GM23338 (cell line): ENCODE measurements around the gene NKAIN2. TPM values are rescaled to one million over a fixed set of nuclear protein-coding genes. Genes with fewer than 3 reads are reported as not detected.

Experiments used
- ATAC-seq: fragments of 200-7000 bp; cut with Tn5 transposase; 3 replicates; pipeline ENCODE4 v1.9.1; 2020
- DNase-seq: peaks from one replicate; pipeline ENCODE4 v3.0.0-alpha.2; 2015; ENCODE audit warnings: low spot score
- H2AFZ ChIP-seq: fragments of 200-600 bp; sonication (generic); 2 replicates; pipeline ENCODE4 v1.8.0; 2016; ENCODE audit warnings: antibody characterized with exemption, mild to moderate bottlenecking, moderate library complexity
- H3F3A ChIP-seq: fragments of 200-600 bp; sonication (generic); replicated peaks from 2 replicates; pipeline ENCODE4 v1.8.0; 2017; ENCODE audit warnings: antibody characterized with exemption, mixed run types, low read depth
- H3K27ac ChIP-seq: fragments of 200-600 bp; sonication (generic); 2 replicates; pipeline ENCODE4 v1.6.1; 2016; ENCODE audit warnings: low read depth
- H3K27me3 ChIP-seq: fragments of 200-600 bp; sonication (generic); 2 replicates; pipeline ENCODE4 v1.8.0; 2016; ENCODE audit warnings: mild to moderate bottlenecking, mixed run types, moderate library complexity; ENCODE audit not compliant: insufficient read depth
- H3K36me3 ChIP-seq: fragments of 200-600 bp; sonication (generic); 2 replicates; pipeline ENCODE4 v1.8.0; 2016; ENCODE audit warnings: mild to moderate bottlenecking; ENCODE audit not compliant: insufficient read depth
- H3K4me1 ChIP-seq: fragments of 200-600 bp; sonication (generic); 2 replicates; pipeline ENCODE4 v1.8.0; 2016; ENCODE audit warnings: mild to moderate bottlenecking, moderate library complexity; ENCODE audit not compliant: insufficient read depth
- H3K4me2 ChIP-seq: fragments of 200-600 bp; sonication (generic); 2 replicates; pipeline ENCODE4 v1.7.1; 2017; ENCODE audit warnings: mixed run types
- H3K4me3 ChIP-seq: fragments of 200-600 bp; sonication (generic); 2 replicates; pipeline ENCODE4 v1.6.1; 2016; ENCODE audit warnings: mixed run types
- H3K79me2 ChIP-seq: fragments of 200-600 bp; sonication (generic); replicated peaks from 2 replicates; pipeline ENCODE4 v1.8.0; 2017; ENCODE audit warnings: mild to moderate bottlenecking; ENCODE audit not compliant: insufficient read depth
- H3K9me2 ChIP-seq: fragments of 200-600 bp; sonication (generic); 2 replicates; pipeline ENCODE4 v1.8.0; 2017; ENCODE audit not compliant: insufficient read depth
- H4K20me1 ChIP-seq: fragments of 200-600 bp; sonication (generic); replicated peaks from 2 replicates; pipeline ENCODE4 v1.8.0; 2017; ENCODE audit warnings: mild to moderate bottlenecking; ENCODE audit not compliant: insufficient read depth
- H3K27ac Mint-ChIP-seq: 2 replicates; pipeline ENCODE4 v1.8.0; 2020; ENCODE audit warnings: inconsistent platforms, mild to moderate bottlenecking, moderate library complexity, mixed read lengths
- H3K27me3 Mint-ChIP-seq: 3 replicates; pipeline ENCODE4 v1.8.0; 2022; ENCODE audit warnings: low read depth, mild to moderate bottlenecking, moderate library complexity, mixed read lengths, inconsistent platforms; ENCODE audit not compliant: insufficient read depth, poor library complexity
- H3K36me3 Mint-ChIP-seq: 3 replicates; pipeline ENCODE4 v1.8.0; 2021; ENCODE audit warnings: low read depth, mild to moderate bottlenecking, inconsistent platforms, moderate library complexity, mixed read lengths
- H3K4me1 Mint-ChIP-seq: 3 replicates; pipeline ENCODE4 v1.8.0; 2020; ENCODE audit warnings: mild to moderate bottlenecking, inconsistent platforms, mixed read lengths
- H3K4me3 Mint-ChIP-seq: 3 replicates; pipeline ENCODE4 v1.8.0; 2021; ENCODE audit warnings: moderate library complexity, mild to moderate bottlenecking, inconsistent platforms, mixed read lengths
- H3K9me3 Mint-ChIP-seq: 3 replicates; pipeline ENCODE4 v1.8.0; 2020; ENCODE audit warnings: moderate library complexity, mild to moderate bottlenecking, inconsistent platforms, mixed read lengths
- CREB1 ChIP-seq: fragments of 250-450 bp; sonication (Bioruptor Pico); IDR thresholded peaks from 2 replicates; pipeline ENCODE4 v1.5.0; 2020; ENCODE audit warnings: low read depth, mild to moderate bottlenecking, moderate library complexity
- CTCF ChIP-seq, 2 experiments: fragments of 200-600 bp in 1 of 2; sonication (generic) in 1 of 2; conservative IDR thresholded peaks; 2 replicates each; pipeline versions ENCODE4 v1.5.1 to v1.6.1; 2016 to 2017; ENCODE audit warnings: antibody characterized with exemption in 2 of 2, low read depth in 2 of 2, mild to moderate bottlenecking in 2 of 2, moderate library complexity in 1 of 2
- EZH2 ChIP-seq: fragments of 200-600 bp; sonication (generic); IDR thresholded peaks from one replicate; pipeline ENCODE4 v1.8.0; 2017; ENCODE audit warnings: antibody characterized with exemption, mild to moderate bottlenecking, low read depth; ENCODE audit not compliant: unreplicated experiment
- EZH2phosphoT487 ChIP-seq: fragments of 200-600 bp; sonication (generic); IDR thresholded peaks from one replicate; pipeline ENCODE4 v1.8.1; 2018; ENCODE audit warnings: antibody characterized with exemption; ENCODE audit not compliant: unreplicated experiment
- JUNB ChIP-seq: IDR thresholded peaks from one replicate; pipeline ENCODE4 v1.6.1; 2016; ENCODE audit warnings: antibody characterized with exemption; ENCODE audit not compliant: unreplicated experiment
- NANOG ChIP-seq: IDR thresholded peaks from 2 replicates; pipeline ENCODE4 v1.6.1; 2016; ENCODE audit warnings: antibody characterized with exemption, borderline replicate concordance
- POLR2AphosphoS5 ChIP-seq: IDR thresholded peaks from 2 replicates; pipeline ENCODE4 v1.6.1; 2016; ENCODE audit warnings: antibody characterized with exemption, low read depth
- STAT1 ChIP-seq: IDR thresholded peaks from one replicate; pipeline ENCODE4 v1.6.1; 2016; ENCODE audit warnings: antibody characterized with exemption; ENCODE audit not compliant: unreplicated experiment
- ZNF114 ChIP-seq: fragments of 250-450 bp; sonication (Bioruptor Pico); IDR thresholded peaks from 2 replicates; pipeline ENCODE4 v1.5.0; 2020; ENCODE audit warnings: mild to moderate bottlenecking, moderate library complexity
- ZNF331 ChIP-seq: fragments of 250-450 bp; sonication (Bioruptor Pico); IDR thresholded peaks from 2 replicates; pipeline ENCODE4 v1.5.0; 2020; ENCODE audit warnings: low read depth, mild to moderate bottlenecking, moderate library complexity
- polyA plus RNA-seq: library from polyadenylated mRNA; unstranded; fragments of >200 nt; fragmentation: Nextera tagmentation; extraction: Ambion mirVana; gene quantifications from 2 replicates; pipeline ENCODE4 v1.2.1, GENCODE V29; 2016
- total RNA-seq: library from RNA; depleted of rRNA; stranded (reverse); fragments of >200 nt; shearing (Covaris generic); gene quantifications from 2 replicates; pipeline ENCODE4 v1.2.3, GENCODE V29; 2014
- TF ChIP-seq, protein P1 (sequence below): fragments of 250-450 bp; sonication (Bioruptor Pico); IDR thresholded peaks from 2 replicates; pipeline ENCODE4 v1.5.0; 2020; ENCODE audit warnings: mild to moderate bottlenecking, moderate library complexity
- TF ChIP-seq, protein P2 (sequence below): IDR thresholded peaks from one replicate; pipeline ENCODE4 v1.6.1; 2018; ENCODE audit warnings: antibody characterized with exemption; ENCODE audit not compliant: unreplicated experiment
- TF ChIP-seq, protein P3 (sequence below): IDR thresholded peaks from 2 replicates; pipeline ENCODE4 v1.6.1; 2016; ENCODE audit warnings: antibody characterized with exemption

NKAIN2 gene
- total and polyA plus RNA-seq, 2 experiments from 2014 or later = 0.39 to 1.1 TPM

DNA sequence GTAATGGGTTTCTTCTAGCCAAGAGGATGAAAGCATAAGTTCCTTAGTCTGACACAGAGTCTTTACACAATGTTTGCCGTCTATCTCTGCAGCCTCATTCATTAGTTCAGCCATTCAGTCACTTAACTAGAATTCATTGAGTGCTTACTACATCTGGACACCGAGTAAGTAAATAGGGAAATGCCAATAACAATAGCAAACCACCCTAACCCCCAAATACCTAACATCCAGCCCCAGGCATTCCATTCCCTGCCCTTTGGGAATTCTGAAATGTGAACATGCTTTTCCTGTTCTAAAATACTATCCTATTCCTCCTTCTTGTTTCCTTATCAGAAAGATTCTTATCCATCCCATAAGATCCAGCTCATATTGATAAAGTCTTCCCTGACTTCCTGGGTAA lies 881.0 kb downstream of the NKAIN2 start:
- Histone ChIP-seq H3K36me3 (no peaks in the 10 kb centered on the region), H3K4me2 (no peak overlapping the region), H3K4me3 (no peak overlapping the region), H3K79me2 (no peaks in the 10 kb centered on the region), H3F3A (no peaks in the 10 kb centered on the region), H3K27me3 (no peaks in the 10 kb centered on the region), H3K27ac (no peak overlapping the region), H4K20me1 (no peaks in the 10 kb centered on the region), H3K4me1 (peaks cover 14% of the 10 kb centered on the region), H3K9me2 (no peaks in the 10 kb centered on the region), H2AFZ (no peak overlapping the region)
- Mint-ChIP-seq H3K4me1 (peaks cover 12% of the 10 kb centered on the region; the same call in 2 of the 3 replicates), H3K36me3 (no peaks in the 10 kb centered on the region), H3K27me3 (no peaks in the 10 kb centered on the region), H3K27ac (no peak overlapping the region), H3K4me3 (no peak overlapping the region), H3K9me3 (no peaks in the 10 kb centered on the region; the same call in 1 of the 3 replicates)
- TF ChIP-seq EZH2phosphoT487 = no peak
- TF ChIP-seq CREB1 (CRISPR knock-in tag) = no peak
- no peak for TF ChIP-seq JUNB
- no peak for TF ChIP-seq POLR2AphosphoS5
- TF ChIP-seq STAT1 = no peak
- no peak for TF ChIP-seq ZNF331
- TF ChIP-seq, protein P1, sequence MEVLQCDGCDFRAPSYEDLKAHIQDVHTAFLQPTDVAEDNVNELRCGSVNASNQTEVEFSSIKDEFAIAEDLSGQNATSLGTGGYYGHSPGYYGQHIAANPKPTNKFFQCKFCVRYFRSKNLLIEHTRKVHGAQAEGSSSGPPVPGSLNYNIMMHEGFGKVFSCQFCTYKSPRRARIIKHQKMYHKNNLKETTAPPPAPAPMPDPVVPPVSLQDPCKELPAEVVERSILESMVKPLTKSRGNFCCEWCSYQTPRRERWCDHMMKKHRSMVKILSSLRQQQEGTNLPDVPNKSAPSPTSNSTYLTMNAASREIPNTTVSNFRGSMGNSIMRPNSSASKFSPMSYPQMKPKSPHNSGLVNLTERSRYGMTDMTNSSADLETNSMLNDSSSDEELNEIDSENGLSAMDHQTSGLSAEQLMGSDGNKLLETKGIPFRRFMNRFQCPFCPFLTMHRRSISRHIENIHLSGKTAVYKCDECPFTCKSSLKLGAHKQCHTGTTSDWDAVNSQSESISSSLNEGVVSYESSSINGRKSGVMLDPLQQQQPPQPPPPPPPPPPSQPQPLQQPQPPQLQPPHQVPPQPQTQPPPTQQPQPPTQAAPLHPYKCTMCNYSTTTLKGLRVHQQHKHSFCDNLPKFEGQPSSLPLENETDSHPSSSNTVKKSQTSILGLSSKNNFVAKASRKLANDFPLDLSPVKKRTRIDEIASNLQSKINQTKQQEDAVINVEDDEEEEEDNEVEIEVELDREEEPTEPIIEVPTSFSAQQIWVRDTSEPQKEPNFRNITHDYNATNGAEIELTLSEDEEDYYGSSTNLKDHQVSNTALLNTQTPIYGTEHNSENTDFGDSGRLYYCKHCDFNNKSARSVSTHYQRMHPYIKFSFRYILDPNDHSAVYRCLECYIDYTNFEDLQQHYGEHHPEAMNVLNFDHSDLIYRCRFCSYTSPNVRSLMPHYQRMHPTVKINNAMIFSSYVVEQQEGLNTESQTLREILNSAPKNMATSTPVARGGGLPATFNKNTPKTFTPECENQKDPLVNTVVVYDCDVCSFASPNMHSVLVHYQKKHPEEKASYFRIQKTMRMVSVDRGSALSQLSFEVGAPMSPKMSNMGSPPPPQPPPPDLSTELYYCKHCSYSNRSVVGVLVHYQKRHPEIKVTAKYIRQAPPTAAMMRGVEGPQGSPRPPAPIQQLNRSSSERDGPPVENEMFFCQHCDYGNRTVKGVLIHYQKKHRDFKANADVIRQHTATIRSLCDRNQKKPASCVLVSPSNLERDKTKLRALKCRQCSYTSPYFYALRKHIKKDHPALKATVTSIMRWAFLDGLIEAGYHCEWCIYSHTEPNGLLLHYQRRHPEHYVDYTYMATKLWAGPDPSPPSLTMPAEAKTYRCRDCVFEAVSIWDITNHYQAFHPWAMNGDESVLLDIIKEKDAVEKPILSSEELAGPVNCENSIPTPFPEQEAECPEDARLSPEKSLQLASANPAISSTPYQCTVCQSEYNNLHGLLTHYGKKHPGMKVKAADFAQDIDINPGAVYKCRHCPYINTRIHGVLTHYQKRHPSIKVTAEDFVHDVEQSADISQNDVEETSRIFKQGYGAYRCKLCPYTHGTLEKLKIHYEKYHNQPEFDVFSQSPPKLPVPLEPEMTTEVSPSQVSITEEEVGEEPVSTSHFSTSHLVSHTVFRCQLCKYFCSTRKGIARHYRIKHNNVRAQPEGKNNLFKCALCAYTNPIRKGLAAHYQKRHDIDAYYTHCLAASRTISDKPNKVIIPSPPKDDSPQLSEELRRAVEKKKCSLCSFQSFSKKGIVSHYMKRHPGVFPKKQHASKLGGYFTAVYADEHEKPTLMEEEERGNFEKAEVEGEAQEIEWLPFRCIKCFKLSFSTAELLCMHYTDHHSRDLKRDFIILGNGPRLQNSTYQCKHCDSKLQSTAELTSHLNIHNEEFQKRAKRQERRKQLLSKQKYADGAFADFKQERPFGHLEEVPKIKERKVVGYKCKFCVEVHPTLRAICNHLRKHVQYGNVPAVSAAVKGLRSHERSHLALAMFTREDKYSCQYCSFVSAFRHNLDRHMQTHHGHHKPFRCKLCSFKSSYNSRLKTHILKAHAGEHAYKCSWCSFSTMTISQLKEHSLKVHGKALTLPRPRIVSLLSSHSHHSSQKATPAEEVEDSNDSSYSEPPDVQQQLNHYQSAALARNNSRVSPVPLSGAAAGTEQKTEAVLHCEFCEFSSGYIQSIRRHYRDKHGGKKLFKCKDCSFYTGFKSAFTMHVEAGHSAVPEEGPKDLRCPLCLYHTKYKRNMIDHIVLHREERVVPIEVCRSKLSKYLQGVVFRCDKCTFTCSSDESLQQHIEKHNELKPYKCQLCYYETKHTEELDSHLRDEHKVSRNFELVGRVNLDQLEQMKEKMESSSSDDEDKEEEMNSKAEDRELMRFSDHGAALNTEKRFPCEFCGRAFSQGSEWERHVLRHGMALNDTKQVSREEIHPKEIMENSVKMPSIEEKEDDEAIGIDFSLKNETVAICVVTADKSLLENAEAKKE (CRISPR knock-in tag) = no peak
- TF ChIP-seq, protein P2, sequence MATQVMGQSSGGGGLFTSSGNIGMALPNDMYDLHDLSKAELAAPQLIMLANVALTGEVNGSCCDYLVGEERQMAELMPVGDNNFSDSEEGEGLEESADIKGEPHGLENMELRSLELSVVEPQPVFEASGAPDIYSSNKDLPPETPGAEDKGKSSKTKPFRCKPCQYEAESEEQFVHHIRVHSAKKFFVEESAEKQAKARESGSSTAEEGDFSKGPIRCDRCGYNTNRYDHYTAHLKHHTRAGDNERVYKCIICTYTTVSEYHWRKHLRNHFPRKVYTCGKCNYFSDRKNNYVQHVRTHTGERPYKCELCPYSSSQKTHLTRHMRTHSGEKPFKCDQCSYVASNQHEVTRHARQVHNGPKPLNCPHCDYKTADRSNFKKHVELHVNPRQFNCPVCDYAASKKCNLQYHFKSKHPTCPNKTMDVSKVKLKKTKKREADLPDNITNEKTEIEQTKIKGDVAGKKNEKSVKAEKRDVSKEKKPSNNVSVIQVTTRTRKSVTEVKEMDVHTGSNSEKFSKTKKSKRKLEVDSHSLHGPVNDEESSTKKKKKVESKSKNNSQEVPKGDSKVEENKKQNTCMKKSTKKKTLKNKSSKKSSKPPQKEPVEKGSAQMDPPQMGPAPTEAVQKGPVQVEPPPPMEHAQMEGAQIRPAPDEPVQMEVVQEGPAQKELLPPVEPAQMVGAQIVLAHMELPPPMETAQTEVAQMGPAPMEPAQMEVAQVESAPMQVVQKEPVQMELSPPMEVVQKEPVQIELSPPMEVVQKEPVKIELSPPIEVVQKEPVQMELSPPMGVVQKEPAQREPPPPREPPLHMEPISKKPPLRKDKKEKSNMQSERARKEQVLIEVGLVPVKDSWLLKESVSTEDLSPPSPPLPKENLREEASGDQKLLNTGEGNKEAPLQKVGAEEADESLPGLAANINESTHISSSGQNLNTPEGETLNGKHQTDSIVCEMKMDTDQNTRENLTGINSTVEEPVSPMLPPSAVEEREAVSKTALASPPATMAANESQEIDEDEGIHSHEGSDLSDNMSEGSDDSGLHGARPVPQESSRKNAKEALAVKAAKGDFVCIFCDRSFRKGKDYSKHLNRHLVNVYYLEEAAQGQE = no peak
- TF ChIP-seq CTCF (conservative IDR thresholded peaks at IDR 0.05; ENCODE audit: low read depth in 2 of 2) = no peak
- no peak for TF ChIP-seq ZNF114
- no peak for TF ChIP-seq EZH2
- TF ChIP-seq, protein P3, sequence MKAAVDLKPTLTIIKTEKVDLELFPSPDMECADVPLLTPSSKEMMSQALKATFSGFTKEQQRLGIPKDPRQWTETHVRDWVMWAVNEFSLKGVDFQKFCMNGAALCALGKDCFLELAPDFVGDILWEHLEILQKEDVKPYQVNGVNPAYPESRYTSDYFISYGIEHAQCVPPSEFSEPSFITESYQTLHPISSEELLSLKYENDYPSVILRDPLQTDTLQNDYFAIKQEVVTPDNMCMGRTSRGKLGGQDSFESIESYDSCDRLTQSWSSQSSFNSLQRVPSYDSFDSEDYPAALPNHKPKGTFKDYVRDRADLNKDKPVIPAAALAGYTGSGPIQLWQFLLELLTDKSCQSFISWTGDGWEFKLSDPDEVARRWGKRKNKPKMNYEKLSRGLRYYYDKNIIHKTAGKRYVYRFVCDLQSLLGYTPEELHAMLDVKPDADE = no peak
- no peak for TF ChIP-seq NANOG
- peak; percentile 5 for DNase-seq
- ATAC-seq = no peak
